NCI-H2107 treated with DMSO at 0.1 percent for 48 hours (cell line): ENCODE results near the gene DIRAS2.
A peak's percentile ranks its signal among the peaks of the same experiment; 100 is the strongest.

Source experiments
- DNase-seq: peaks from one replicate; lab custom pipeline; 2025; ENCODE audit not compliant: unreplicated experiment; lab: John Stamatoyannopoulos, UW

Gene DIRAS2

GRCh38 chr9:90613502-90613901, 29.1 kb downstream of the DIRAS2 start:
- DNase-seq, result no peak

GRCh38 chr9:90612957-90613356, 29.7 kb downstream of the DIRAS2 start:
- no peak for DNase-seq

- no peak for DNase-seq
Observed at GRCh38 chr9:90611568-90611967, 31.1 kb downstream of the DIRAS2 start.

GRCh38 chr9:90611121-90611520, 31.5 kb downstream of the DIRAS2 start:
- DNase-seq, result no peak

- no peak for DNase-seq
Observed at GRCh38 chr9:90607701-90608516, 34.7 kb downstream of the DIRAS2 start.

GRCh38 chr9:90600029-90600428, 42.6 kb downstream of the DIRAS2 start:
- no peak for DNase-seq

- no peak for DNase-seq
Observed at GRCh38 chr9:90598191-90598590, 44.4 kb downstream of the DIRAS2 start.

- no peak for DNase-seq
Observed at GRCh38 chr9:90593646-90594045, 49.0 kb downstream of the DIRAS2 start.

- DNase-seq, result no peak
Observed at GRCh38 chr9:90580576-90580975, 62.0 kb downstream of the DIRAS2 start.

GRCh38 chr9:90579181-90579580, 63.4 kb downstream of the DIRAS2 start:
- DNase-seq, result no peak

- DNase-seq, result no peak
Observed at GRCh38 chr9:90578126-90578815, 64.4 kb downstream of the DIRAS2 start.

- DNase-seq, result no peak
Observed at GRCh38 chr9:90569511-90569910, 73.1 kb downstream of the DIRAS2 start.

- peak; percentile 86 for DNase-seq
Observed at GRCh38 chr9:90568667-90569066, 74.0 kb downstream of the DIRAS2 start.

- DNase-seq, result no peak
Observed at GRCh38 chr9:90562229-90562628, 80.4 kb downstream of the DIRAS2 start.
